ENCODE data around the gene NOG. TPM values are rescaled to one million over a fixed set of nuclear protein-coding genes. Genes with fewer than 3 reads are reported as not detected.

Gene NOG
- total RNA-seq, 1 experiment from 2014 or later: 0.73 TPM

DNA sequence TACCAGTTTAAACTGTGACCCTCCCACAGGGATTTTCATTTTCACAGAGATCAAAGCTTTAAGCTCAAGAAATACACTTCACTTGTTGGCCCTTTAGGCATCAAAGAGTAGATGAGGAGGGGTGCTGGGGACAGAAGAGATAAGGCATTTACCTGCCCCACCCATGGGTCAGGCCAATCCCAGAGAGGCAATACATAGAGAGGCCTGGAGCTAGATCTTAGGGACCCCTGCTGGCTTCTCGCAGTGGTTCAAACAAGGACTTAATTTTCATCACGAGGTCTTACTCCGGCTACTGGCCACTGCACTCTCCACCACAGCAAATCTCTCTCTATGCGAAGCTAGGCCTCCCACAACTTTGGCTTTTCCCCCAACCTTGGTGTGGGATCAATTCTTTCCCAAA is 46.6 kb downstream of the NOG start:
- no TSS peak for BruUV-seq (replicated peaks)
- no peak for DNase-seq
- TF ChIP-seq, protein P1, sequence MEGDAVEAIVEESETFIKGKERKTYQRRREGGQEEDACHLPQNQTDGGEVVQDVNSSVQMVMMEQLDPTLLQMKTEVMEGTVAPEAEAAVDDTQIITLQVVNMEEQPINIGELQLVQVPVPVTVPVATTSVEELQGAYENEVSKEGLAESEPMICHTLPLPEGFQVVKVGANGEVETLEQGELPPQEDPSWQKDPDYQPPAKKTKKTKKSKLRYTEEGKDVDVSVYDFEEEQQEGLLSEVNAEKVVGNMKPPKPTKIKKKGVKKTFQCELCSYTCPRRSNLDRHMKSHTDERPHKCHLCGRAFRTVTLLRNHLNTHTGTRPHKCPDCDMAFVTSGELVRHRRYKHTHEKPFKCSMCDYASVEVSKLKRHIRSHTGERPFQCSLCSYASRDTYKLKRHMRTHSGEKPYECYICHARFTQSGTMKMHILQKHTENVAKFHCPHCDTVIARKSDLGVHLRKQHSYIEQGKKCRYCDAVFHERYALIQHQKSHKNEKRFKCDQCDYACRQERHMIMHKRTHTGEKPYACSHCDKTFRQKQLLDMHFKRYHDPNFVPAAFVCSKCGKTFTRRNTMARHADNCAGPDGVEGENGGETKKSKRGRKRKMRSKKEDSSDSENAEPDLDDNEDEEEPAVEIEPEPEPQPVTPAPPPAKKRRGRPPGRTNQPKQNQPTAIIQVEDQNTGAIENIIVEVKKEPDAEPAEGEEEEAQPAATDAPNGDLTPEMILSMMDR (IDR thresholded peaks at IDR 0.05; ENCODE audit: unreplicated experiment): no peak
- peaks cover 97% of the 10 kb centered on the region for H3K27me3 Mint-ChIP-seq (ENCODE audit: unreplicated experiment)
- intact Hi-C loops (cut with micrococcal nuclease; ENCODE audit: unreplicated experiment): no loop called here
- no peaks in the 10 kb centered on the region for H3K4me1 Mint-ChIP-seq (ENCODE audit: low read depth, unreplicated experiment)
- CTCF ChIA-PET: no interaction called here
- no peak overlapping the region for H3K4me3 Mint-ChIP-seq (ENCODE audit: low read depth, unreplicated experiment)
- no peaks in the 10 kb centered on the region for H3K9me3 Mint-ChIP-seq (ENCODE audit: low read depth, unreplicated experiment)
- H3K36me3 Mint-ChIP-seq (ENCODE audit: insufficient read depth, unreplicated experiment): no peaks in the 10 kb centered on the region
- H3K27ac Mint-ChIP-seq (ENCODE audit: unreplicated experiment): no peak overlapping the region

DNA sequence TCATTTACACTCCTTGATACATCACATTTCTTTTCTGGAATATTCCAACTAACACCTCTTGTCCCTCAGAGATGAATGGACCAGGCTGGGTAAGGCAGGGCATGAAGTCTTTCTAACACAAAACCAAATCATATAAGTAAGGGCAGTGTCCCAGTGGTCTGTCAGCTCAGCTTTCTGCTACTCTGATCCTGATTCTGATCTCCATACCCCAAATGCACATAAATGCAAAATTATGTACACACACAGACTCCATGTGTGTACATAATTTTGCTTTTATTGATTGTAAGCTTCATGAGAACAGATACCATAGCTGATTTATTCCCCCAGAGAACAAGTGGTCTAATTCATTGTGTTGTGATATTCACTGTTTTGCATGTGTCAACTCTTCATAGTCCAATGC is 47.9 kb downstream of the NOG start:
- TF ChIP-seq, protein P1 (IDR thresholded peaks at IDR 0.05; ENCODE audit: unreplicated experiment): no peak
- no TSS peak for BruUV-seq (replicated peaks)
- H3K27ac Mint-ChIP-seq (ENCODE audit: unreplicated experiment): no peak overlapping the region
- no peaks in the 10 kb centered on the region for H3K36me3 Mint-ChIP-seq (ENCODE audit: insufficient read depth, unreplicated experiment)
- no peak for DNase-seq
- H3K4me3 Mint-ChIP-seq (ENCODE audit: low read depth, unreplicated experiment): no peak overlapping the region
- H3K27me3 Mint-ChIP-seq (ENCODE audit: unreplicated experiment): peaks cover 97% of the 10 kb centered on the region
- intact Hi-C loops (cut with micrococcal nuclease; ENCODE audit: unreplicated experiment): no loop called here
- no peaks in the 10 kb centered on the region for H3K4me1 Mint-ChIP-seq (ENCODE audit: low read depth, unreplicated experiment)
- CTCF ChIA-PET: no interaction called here
- H3K9me3 Mint-ChIP-seq (ENCODE audit: low read depth, unreplicated experiment): no peaks in the 10 kb centered on the region

DNA sequence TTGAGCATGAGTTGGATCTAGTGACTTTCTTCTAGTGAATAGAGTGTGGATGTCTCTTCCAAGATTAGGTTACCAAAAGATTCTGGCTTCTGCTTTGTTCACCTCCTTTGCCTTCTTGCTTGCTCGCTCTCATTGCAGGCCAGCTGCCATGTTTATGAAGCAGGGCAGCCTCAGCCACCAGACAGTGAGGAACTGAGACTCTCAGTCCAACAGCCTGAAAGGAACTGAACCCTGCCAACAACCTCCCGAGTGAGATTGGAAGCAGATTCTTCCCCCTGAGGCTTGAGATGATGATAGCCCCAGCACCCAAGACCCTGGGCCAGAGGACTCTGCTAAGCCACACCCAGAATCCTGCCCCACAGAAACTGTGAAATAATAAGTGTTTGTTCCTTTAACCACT is 48.4 kb downstream of the NOG start:
- H3K36me3 Mint-ChIP-seq (ENCODE audit: insufficient read depth, unreplicated experiment): no peaks in the 10 kb centered on the region
- H3K27me3 Mint-ChIP-seq (ENCODE audit: unreplicated experiment): peaks cover 97% of the 10 kb centered on the region
- TF ChIP-seq, protein P1 (IDR thresholded peaks at IDR 0.05; ENCODE audit: unreplicated experiment): no peak
- intact Hi-C loops (cut with micrococcal nuclease; ENCODE audit: unreplicated experiment): no loop called here
- H3K9me3 Mint-ChIP-seq (ENCODE audit: low read depth, unreplicated experiment): no peaks in the 10 kb centered on the region
- no peaks in the 10 kb centered on the region for H3K4me1 Mint-ChIP-seq (ENCODE audit: low read depth, unreplicated experiment)
- CTCF ChIA-PET: no interaction called here
- no TSS peak for BruUV-seq (replicated peaks)
- no peak for DNase-seq
- no peak overlapping the region for H3K27ac Mint-ChIP-seq (ENCODE audit: unreplicated experiment)
- H3K4me3 Mint-ChIP-seq (ENCODE audit: low read depth, unreplicated experiment): no peak overlapping the region

DNA sequence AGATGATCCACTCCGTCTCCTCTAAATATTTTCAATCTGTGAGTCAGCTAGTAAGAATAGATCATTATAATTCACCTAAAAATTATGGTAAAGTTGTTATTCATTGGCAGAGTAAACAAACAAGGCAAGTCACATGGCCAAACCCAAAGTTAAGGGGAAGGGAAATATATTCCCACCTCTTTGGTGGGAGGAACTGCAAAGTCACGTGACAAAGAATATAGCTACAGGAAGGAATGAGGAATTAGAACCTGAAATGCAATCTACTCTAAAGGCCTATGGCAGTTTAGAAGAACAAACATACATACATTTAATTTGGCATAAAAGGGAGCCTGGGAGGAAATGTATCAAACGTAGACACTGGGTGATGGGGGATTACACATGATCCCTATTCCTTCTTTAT is 48.9 kb downstream of the NOG start:
- peaks cover 99% of the 10 kb centered on the region for H3K27me3 Mint-ChIP-seq (ENCODE audit: unreplicated experiment)
- no peaks in the 10 kb centered on the region for H3K9me3 Mint-ChIP-seq (ENCODE audit: low read depth, unreplicated experiment)
- H3K27ac Mint-ChIP-seq (ENCODE audit: unreplicated experiment): no peak overlapping the region
- intact Hi-C loops (cut with micrococcal nuclease; ENCODE audit: unreplicated experiment): no loop called here
- BruUV-seq (replicated peaks): no TSS peak
- no peaks in the 10 kb centered on the region for H3K36me3 Mint-ChIP-seq (ENCODE audit: insufficient read depth, unreplicated experiment)
- TF ChIP-seq, protein P1 (IDR thresholded peaks at IDR 0.05; ENCODE audit: unreplicated experiment): no peak
- H3K4me3 Mint-ChIP-seq (ENCODE audit: low read depth, unreplicated experiment): no peak overlapping the region
- DNase-seq: no peak
- no peaks in the 10 kb centered on the region for H3K4me1 Mint-ChIP-seq (ENCODE audit: low read depth, unreplicated experiment)
- CTCF ChIA-PET: no interaction called here

Other genes with a start within 250 kb of the NOG start
- 4.6 and 5.9 TPM in 2 replicates for gene C17orf67, start 240.2 kb downstream of the NOG start, total RNA-seq (2022)
- gene DGKE, start 240.5 kb downstream of the NOG start, total RNA-seq (2022): 10.0 and 12.5 TPM in 2 replicates